Stomach (tissue), 4 donors: ENCODE measurements around the gene DLGAP1.

Source experiments
- POLR2A ChIP-seq, 4 donors: fragments of 450-650 bp; IDR thresholded peaks; one replicate each; pipeline ENCODE4 v1.6.1; 2016; ENCODE audit warnings: antibody characterized with exemption in 4 of 4, control low read depth in 2 of 4, mild to moderate bottlenecking in 1 of 4, moderate library complexity in 1 of 4
- POLR2AphosphoS5 ChIP-seq, 3 donors: sonication (generic); formaldehyde crosslinking; IDR thresholded peaks; one replicate each; pipeline ENCODE4 v1.6.1; 2016; ENCODE audit warnings: antibody characterized with exemption in 3 of 3
- TF ChIP-seq, protein P1 (sequence below), 7 experiments: fragments of 450-650 bp in 4 of 7; fragments of 200-600 bp in 3 of 7; sonication (generic) in 3 of 7; IDR thresholded peaks; one replicate each; pipeline ENCODE4 v1.5.1; 2016 to 2019; ENCODE audit warnings: antibody characterized with exemption in 7 of 7, control low read depth in 2 of 7, mild to moderate bottlenecking in 1 of 7

- no peak for TF ChIP-seq POLR2A (IDR thresholded peaks at IDR 0.05)
- TF ChIP-seq, protein P1, sequence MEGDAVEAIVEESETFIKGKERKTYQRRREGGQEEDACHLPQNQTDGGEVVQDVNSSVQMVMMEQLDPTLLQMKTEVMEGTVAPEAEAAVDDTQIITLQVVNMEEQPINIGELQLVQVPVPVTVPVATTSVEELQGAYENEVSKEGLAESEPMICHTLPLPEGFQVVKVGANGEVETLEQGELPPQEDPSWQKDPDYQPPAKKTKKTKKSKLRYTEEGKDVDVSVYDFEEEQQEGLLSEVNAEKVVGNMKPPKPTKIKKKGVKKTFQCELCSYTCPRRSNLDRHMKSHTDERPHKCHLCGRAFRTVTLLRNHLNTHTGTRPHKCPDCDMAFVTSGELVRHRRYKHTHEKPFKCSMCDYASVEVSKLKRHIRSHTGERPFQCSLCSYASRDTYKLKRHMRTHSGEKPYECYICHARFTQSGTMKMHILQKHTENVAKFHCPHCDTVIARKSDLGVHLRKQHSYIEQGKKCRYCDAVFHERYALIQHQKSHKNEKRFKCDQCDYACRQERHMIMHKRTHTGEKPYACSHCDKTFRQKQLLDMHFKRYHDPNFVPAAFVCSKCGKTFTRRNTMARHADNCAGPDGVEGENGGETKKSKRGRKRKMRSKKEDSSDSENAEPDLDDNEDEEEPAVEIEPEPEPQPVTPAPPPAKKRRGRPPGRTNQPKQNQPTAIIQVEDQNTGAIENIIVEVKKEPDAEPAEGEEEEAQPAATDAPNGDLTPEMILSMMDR (IDR thresholded peaks at IDR 0.05) = no peak
- TF ChIP-seq POLR2AphosphoS5 (IDR thresholded peaks at IDR 0.05) = no peak
These were observed 976.7 kb downstream of the DLGAP1 start for GRCh38 chr18:3478262-3478978.
